Ovary (tissue), 9 donors: Measurements from ENCODE around the gene CLIC3. TPM values are rescaled to one million over a fixed set of nuclear protein-coding genes. Genes with fewer than 3 reads are reported as not detected.

ENCODE experiments used
- DNase-seq, 5 donors: peaks; one replicate each; pipeline ENCODE4 v3.0.0-alpha.2; 2019 to 2020
- H3K27ac ChIP-seq, 2 donors: fragments of 200-600 bp; one replicate each; pipeline versions ENCODE4 v1.5.1 to v1.8.0; 2019 to 2022
- H3K27me3 ChIP-seq: fragments of 200-600 bp; one replicate; pipeline ENCODE4 v1.8.0; 2022
- H3K36me3 ChIP-seq: fragments of 200-600 bp; sonication (generic); one replicate; pipeline ENCODE4 v1.5.1; 2019
- H3K4me1 ChIP-seq: one replicate; pipeline ENCODE4 v1.8.1; 2013; ENCODE audit warnings: mild to moderate bottlenecking, moderate library complexity; ENCODE audit not compliant: insufficient read depth
- H3K4me3 ChIP-seq: fragments of 200-600 bp; sonication (generic); one replicate; pipeline ENCODE4 v1.5.1; 2017
- H3K9me3 ChIP-seq, 2 donors: fragments of 200-600 bp in 1 of 2; sonication (generic) in 1 of 2; one replicate each; pipeline versions ENCODE4 v1.5.1 to v1.8.1; 2013 to 2019; ENCODE audit warnings: mild to moderate bottlenecking in 1 of 2, moderate library complexity in 1 of 2
- CTCF ChIP-seq, 3 donors: fragments of 450-650 bp in 2 of 3; fragments of 200-600 bp in 1 of 3; IDR thresholded peaks; one replicate each; pipeline versions ENCODE4 v1.5.1 to v1.8.0; 2016 to 2022; ENCODE audit warnings: antibody characterized with exemption in 3 of 3, mild to moderate bottlenecking in 1 of 3
- EP300 ChIP-seq: sonication (generic); formaldehyde crosslinking; IDR thresholded peaks from one replicate; pipeline ENCODE4 v1.6.1; 2017; ENCODE audit warnings: antibody characterized with exemption
- POLR2A ChIP-seq: fragments of 450-650 bp; IDR thresholded peaks from one replicate; pipeline ENCODE4 v1.6.1; 2017; ENCODE audit warnings: antibody characterized with exemption, mild to moderate bottlenecking, moderate library complexity
- WGBS, 3 donors: extraction: QIAGEN DNeasy Blood & Tissue Kit in 1 of 3; methylation state at CpG; one replicate each; pipeline versions ENCODE4 v1.1.5 to v1.1.7; 2013 to 2017; 5-methylcytosine and 5-hydroxymethylcytosine counted together
- intact Hi-C, 4 donors: fragments of 100-400 bp; cut with DNase I; formaldehyde crosslinking; loops; one replicate each; pipeline versions ENCODE4 v1.11.0 to v1.15.1; 2022 to 2023
- polyA plus RNA-seq, 2 donors: library from polyadenylated mRNA; stranded (reverse); fragments of 200-250 nt in 1 of 2; fragments of 350-450 nt in 1 of 2; fragmentation: Illumina TruSeq in 1 of 2; extraction: RNeasy Lipid Tissue Mini Kit (QIAGEN cat#74804) in 1 of 2; gene quantifications; one replicate each; pipeline ENCODE4 v1.2.3, GENCODE V29; 2013 to 2014
- total RNA-seq, 7 donors: library from RNA; depleted of rRNA in 2 of 7; stranded (reverse); fragments of >200 nt in 2 of 7; fragmentation: NEBNext Ultra II Directional in 3 of 7; extraction: Animal tissue kit (Norgen Biotek cat#: 25700) in 3 of 7; gene quantifications; one replicate each; pipeline versions ENCODE4 v1.1.0 to v1.2.4, GENCODE V29; 2016 to 2023
- donor health status: DM: no; HTN: no; CAD: no; lungs with moderate emphysema.
- donor health status: DM: no; HTN: no; CAD: no.
- donor health status: Bipolar disorder and iron deficiency.
- donor health status: DM: yes; HTN: yes; CAD: no.
- donor health status: DM: no; HTN: no; CAD: no.
- donor health status: DM: yes; HTN: yes; CAD: no.

CLIC3 gene
- total and polyA plus RNA-seq, 9 donors = 0.57 to 6.5 (median 1.3) TPM; not detected in 3

- WGBS, 3 donors = 86 to 92% (median 88%) methylated on average over 16 of the region's 16 CpGs
- Histone ChIP-seq H3K4me3 (no peak overlapping the region), H3K27ac (no peak overlapping the region), H3K4me1 (peaks cover 6% of the 10 kb centered on the region), H3K36me3 (no peaks in the 10 kb centered on the region), H3K27me3 (no peaks in the 10 kb centered on the region), H3K9me3 (no peaks in the 10 kb centered on the region)
- no peak for TF ChIP-seq CTCF (IDR thresholded peaks at IDR 0.05)
- TF ChIP-seq POLR2A = no peak
- TF ChIP-seq EP300 = no peak
- intact Hi-C loops = no loop called here
- no peak for DNase-seq
Observed at GRCh38 chr9:136980669-136981478, 15.5 kb downstream of the CLIC3 start.

GRCh38 chr9:136979769-136980587 is 16.4 kb downstream of the CLIC3 start:
- H3K4me3 ChIP-seq = no peak overlapping the region
- intact Hi-C loops = no loop called here
- H3K27ac ChIP-seq = no peak overlapping the region
- no peak for DNase-seq
- no peaks in the 10 kb centered on the region for H3K27me3 ChIP-seq
- 82 to 85% (median 84%) methylated on average over 26 of the region's 26 CpGs for WGBS, 3 donors
- H3K36me3 ChIP-seq = no peaks in the 10 kb centered on the region
- peaks cover 6% of the 10 kb centered on the region for H3K4me1 ChIP-seq
- no peaks in the 10 kb centered on the region for H3K9me3 ChIP-seq
- TF ChIP-seq POLR2A = peak; percentile 12
- no peak for TF ChIP-seq EP300

GRCh38 chr9:136978865-136979544 is 17.4 kb downstream of the CLIC3 start:
- no peaks in the 10 kb centered on the region for H3K36me3 ChIP-seq
- H3K9me3 ChIP-seq = no peaks in the 10 kb centered on the region
- intact Hi-C loops = no loop called here
- H3K27me3 ChIP-seq = no peaks in the 10 kb centered on the region
- H3K4me3 ChIP-seq = no peak overlapping the region
- TF ChIP-seq EP300 = no peak
- no peak for TF ChIP-seq CTCF (IDR thresholded peaks at IDR 0.05)
- no peak for TF ChIP-seq POLR2A
- H3K27ac ChIP-seq = no peak overlapping the region
- 38 to 58% (median 47%) methylated on average over 31 to 41 of the region's 41 CpGs for WGBS, 3 donors
- H3K4me1 ChIP-seq = peaks cover 6% of the 10 kb centered on the region
- peak in 1 of 5 donors; percentile 64 for DNase-seq

GRCh38 chr9:136978073-136978864 is 18.1 kb downstream of the CLIC3 start:
- peak; percentile 46 to 79 (median 66) for DNase-seq
- H3K4me3 ChIP-seq = peak overlapping the region; percentile 34
- no peak overlapping the region for H3K27ac ChIP-seq
- intact Hi-C loops = no loop called here
- TF ChIP-seq CTCF (IDR thresholded peaks at IDR 0.05) (no peak), POLR2A (no peak), EP300 (no peak)
- peaks cover 6% of the 10 kb centered on the region for H3K4me1 ChIP-seq
- no peaks in the 10 kb centered on the region for H3K27me3 ChIP-seq
- H3K9me3 ChIP-seq = no peaks in the 10 kb centered on the region
- H3K36me3 ChIP-seq = no peaks in the 10 kb centered on the region
- 1 to 2% (median 1%) methylated on average over 16 to 78 of the region's 78 CpGs for WGBS, 3 donors
